Activated CD4-positive, alpha-beta memory T cell treated with anti-CD3 and anti-CD28 coated beads for 36 hours (primary cell): ENCODE results near the gene COPB2. TPM values are rescaled to one million over a fixed set of nuclear protein-coding genes. Genes with fewer than 3 reads are reported as not detected.

ENCODE experiments used
- CTCF ChIA-PET: fragments of 350-600 bp; sonication (Branson Sonifier 250); formaldehyde crosslinking; loops from one replicate; lab custom pipeline; 2021; ENCODE audit warnings: antibody characterized with exemption, inconsistent platforms; lab: Charles Lee
- POLR2A ChIA-PET: fragments of 350-600 bp; sonication (Branson Sonifier 250); formaldehyde crosslinking; loops from one replicate; lab custom pipeline; 2021; ENCODE audit warnings: antibody characterized with exemption; lab: Charles Lee
- DNase-seq: peaks from one replicate; pipeline ENCODE4 v3.0.0-alpha.2; 2020
- H3K27ac Mint-ChIP-seq: one replicate; pipeline ENCODE4 v1.8.0; 2021; ENCODE audit warnings: mixed read lengths
- H3K27me3 Mint-ChIP-seq: one replicate; pipeline ENCODE4 v1.8.0; 2021; ENCODE audit warnings: mixed read lengths
- H3K36me3 Mint-ChIP-seq: one replicate; pipeline ENCODE4 v1.8.0; 2021; ENCODE audit warnings: mixed read lengths
- H3K4me1 Mint-ChIP-seq: one replicate; pipeline ENCODE4 v1.8.0; 2021; ENCODE audit warnings: low read depth, mixed read lengths
- H3K4me3 Mint-ChIP-seq: one replicate; pipeline ENCODE4 v1.8.0; 2021; ENCODE audit warnings: mild to moderate bottlenecking, mixed read lengths
- H3K9me3 Mint-ChIP-seq: one replicate; pipeline ENCODE4 v1.8.0; 2021; ENCODE audit warnings: mixed read lengths
- intact Hi-C: fragments of 100-400 bp; cut with micrococcal nuclease; formaldehyde crosslinking; loops from one replicate; pipeline ENCODE4 v1.15.1; 2023
- total RNA-seq, 2 experiments: library from RNA; stranded (reverse); gene quantifications; one replicate each; pipeline ENCODE4 v1.2.3, GENCODE V29; 2021

Gene COPB2
- total RNA-seq, 2 experiments from 2014 or later: 104 TPM

GRCh38 chr3:139326131-139326530, 63.3 kb downstream of the COPB2 start:
- H3K4me3 Mint-ChIP-seq: no peak overlapping the region
- H3K9me3 Mint-ChIP-seq: no peaks in the 10 kb centered on the region
- ChIA-PET CTCF (interaction anchor here (1.1 to 1.9 kb wide), 3 partner anchors 214 to 390 kb away, joined by 4 to 8 read pairs (median 5); no protein-coding TSS in a partner anchor), POLR2A (no interaction called here)
- no peaks in the 10 kb centered on the region for H3K36me3 Mint-ChIP-seq
- peaks cover 10% of the 10 kb centered on the region for H3K27me3 Mint-ChIP-seq
- H3K4me1 Mint-ChIP-seq: peaks cover 3% of the 10 kb centered on the region
- H3K27ac Mint-ChIP-seq: no peak overlapping the region
- intact Hi-C loops: loop anchor here (10.0 kb wide), 1 partner anchor 731 kb away; the partner anchor contains the start of gene CEP70
- no peak for DNase-seq

- CTCF ChIA-PET: interaction anchor here (1.1 to 1.9 kb wide), 2 partner anchors 214 to 389 kb away, joined by 3 to 8 read pairs; no protein-coding TSS in a partner anchor
- no peak overlapping the region for H3K4me3 Mint-ChIP-seq
- DNase-seq: no peak
- POLR2A ChIA-PET: no interaction called here
- H3K27me3 Mint-ChIP-seq: peaks cover 9% of the 10 kb centered on the region
- H3K36me3 Mint-ChIP-seq: no peaks in the 10 kb centered on the region
- H3K27ac Mint-ChIP-seq: no peak overlapping the region
- intact Hi-C loops: loop anchor here (10.0 kb wide), 1 partner anchor 731 kb away; the partner anchor contains the start of gene CEP70
- H3K9me3 Mint-ChIP-seq: no peaks in the 10 kb centered on the region
- peaks cover 3% of the 10 kb centered on the region for H3K4me1 Mint-ChIP-seq
Measured at GRCh38 chr3:139325551-139325950, 63.9 kb downstream of the COPB2 start.

- ChIA-PET POLR2A (no interaction called here), CTCF (interaction anchor here (1.9 kb wide), 1 partner anchor 212 kb away, joined by 8 read pairs; no protein-coding TSS in a partner anchor)
- Mint-ChIP-seq H3K36me3 (no peaks in the 10 kb centered on the region), H3K4me1 (peaks cover 1% of the 10 kb centered on the region), H3K27me3 (peaks cover 1% of the 10 kb centered on the region), H3K4me3 (no peak overlapping the region), H3K9me3 (no peaks in the 10 kb centered on the region), H3K27ac (no peak overlapping the region)
- intact Hi-C loops: loop anchor here (10.0 kb wide), 1 partner anchor 730 kb away; the partner anchor contains the start of gene CEP70
- DNase-seq: no peak
Measured at GRCh38 chr3:139324456-139324855, 65.0 kb downstream of the COPB2 start.

- Mint-ChIP-seq H3K27ac (no peak overlapping the region), H3K9me3 (no peaks in the 10 kb centered on the region), H3K4me3 (no peak overlapping the region), H3K27me3 (no peaks in the 10 kb centered on the region), H3K4me1 (no peaks in the 10 kb centered on the region), H3K36me3 (no peaks in the 10 kb centered on the region)
- POLR2A ChIA-PET: no interaction called here
- CTCF ChIA-PET: interaction anchor here (1.1 kb wide), 1 partner anchor 211 kb away, joined by 4 read pairs; no protein-coding TSS in a partner anchor
- intact Hi-C loops: loop anchor here (10.0 kb wide), 1 partner anchor 728 kb away; the partner anchor contains the start of gene CEP70
- no peak for DNase-seq
Measured at GRCh38 chr3:139323146-139323545, 66.3 kb downstream of the COPB2 start.

- Mint-ChIP-seq H3K27ac (no peak overlapping the region), H3K4me1 (no peaks in the 10 kb centered on the region), H3K4me3 (no peak overlapping the region), H3K27me3 (no peaks in the 10 kb centered on the region), H3K9me3 (no peaks in the 10 kb centered on the region), H3K36me3 (no peaks in the 10 kb centered on the region)
- DNase-seq: no peak
- intact Hi-C loops: loop anchor here (10.0 kb wide), 1 partner anchor 728 kb away; the partner anchor contains the start of gene CEP70
- CTCF ChIA-PET: interaction anchor here (1.1 kb wide), 1 partner anchor 210 kb away, joined by 4 read pairs; no protein-coding TSS in a partner anchor
- POLR2A ChIA-PET: no interaction called here
Measured at GRCh38 chr3:139322346-139322745, 67.1 kb downstream of the COPB2 start.

- Mint-ChIP-seq H3K36me3 (no peaks in the 10 kb centered on the region), H3K27me3 (peaks cover under 1% of the 10 kb centered on the region), H3K9me3 (no peaks in the 10 kb centered on the region), H3K4me3 (no peak overlapping the region), H3K27ac (no peak overlapping the region), H3K4me1 (no peaks in the 10 kb centered on the region)
- ChIA-PET CTCF (interaction anchor here (1.4 kb wide), 1 partner anchor 8 kb away, joined by 4 read pairs; no protein-coding TSS in a partner anchor), POLR2A (no interaction called here)
- no peak for DNase-seq
- intact Hi-C loops: loop anchor here (10.0 kb wide), 1 partner anchor 726 kb away; the partner anchor contains the start of gene CEP70
Measured at GRCh38 chr3:139320551-139321309, 68.7 kb downstream of the COPB2 start.

GRCh38 chr3:139319428-139320402, 69.7 kb downstream of the COPB2 start:
- CTCF ChIA-PET: interaction anchor here (1.3 to 1.6 kb wide), 4 partner anchors 9 to 384 kb away, joined by 4 read pairs; no protein-coding TSS in a partner anchor
- no peak overlapping the region for H3K27ac Mint-ChIP-seq
- POLR2A ChIA-PET: no interaction called here
- peak; percentile 15 for DNase-seq
- H3K4me3 Mint-ChIP-seq: no peak overlapping the region
- no peaks in the 10 kb centered on the region for H3K9me3 Mint-ChIP-seq
- intact Hi-C loops: loop anchor here (10.0 kb wide), 1 partner anchor 725 kb away; the partner anchor contains the start of gene CEP70
- H3K36me3 Mint-ChIP-seq: no peaks in the 10 kb centered on the region
- H3K27me3 Mint-ChIP-seq: peaks cover 4% of the 10 kb centered on the region
- H3K4me1 Mint-ChIP-seq: no peaks in the 10 kb centered on the region

GRCh38 chr3:139318826-139319225, 70.6 kb downstream of the COPB2 start:
- Mint-ChIP-seq H3K27me3 (peaks cover 6% of the 10 kb centered on the region), H3K4me1 (no peaks in the 10 kb centered on the region), H3K27ac (no peak overlapping the region), H3K9me3 (no peaks in the 10 kb centered on the region), H3K36me3 (no peaks in the 10 kb centered on the region), H3K4me3 (no peak overlapping the region)
- intact Hi-C loops: no loop called here
- no peak for DNase-seq
- ChIA-PET POLR2A (no interaction called here), CTCF (interaction anchor here (0.9 to 1.6 kb wide), 5 partner anchors 10 to 383 kb away, joined by 3 to 4 read pairs (median 4); no protein-coding TSS in a partner anchor)

GRCh38 chr3:139318431-139318816, 71.0 kb downstream of the COPB2 start:
- Mint-ChIP-seq H3K4me3 (no peak overlapping the region), H3K9me3 (no peaks in the 10 kb centered on the region), H3K4me1 (no peaks in the 10 kb centered on the region), H3K27me3 (peaks cover 6% of the 10 kb centered on the region), H3K27ac (no peak overlapping the region), H3K36me3 (no peaks in the 10 kb centered on the region)
- DNase-seq: no peak
- POLR2A ChIA-PET: no interaction called here
- intact Hi-C loops: no loop called here
- CTCF ChIA-PET: interaction anchor here (0.9 to 1.6 kb wide), 4 partner anchors 11 to 382 kb away, joined by 3 to 4 read pairs (median 4); no protein-coding TSS in a partner anchor

- Mint-ChIP-seq H3K4me1 (no peaks in the 10 kb centered on the region), H3K4me3 (no peak overlapping the region), H3K27ac (no peak overlapping the region), H3K36me3 (no peaks in the 10 kb centered on the region), H3K9me3 (no peaks in the 10 kb centered on the region), H3K27me3 (peaks cover 6% of the 10 kb centered on the region)
- CTCF ChIA-PET: interaction anchor here (0.9 to 1.6 kb wide), 4 partner anchors 11 to 382 kb away, joined by 3 to 4 read pairs (median 4); no protein-coding TSS in a partner anchor
- DNase-seq: no peak
- intact Hi-C loops: no loop called here
- POLR2A ChIA-PET: no interaction called here
Measured at GRCh38 chr3:139317660-139318430, 71.6 kb downstream of the COPB2 start.

- POLR2A ChIA-PET: no interaction called here
Measured at GRCh38 chr3:139317215-139317614, 72.2 kb downstream of the COPB2 start.

More at GRCh38 chr3:139317215-139317614, 72.2 kb downstream of the COPB2 start:
- intact Hi-C loops: no loop called here
- CTCF ChIA-PET: interaction anchor here (1.1 kb wide), 1 partner anchor 381 kb away, joined by 3 read pairs; no protein-coding TSS in a partner anchor
- Mint-ChIP-seq H3K27me3 (peaks cover 6% of the 10 kb centered on the region), H3K36me3 (no peaks in the 10 kb centered on the region), H3K27ac (no peak overlapping the region), H3K9me3 (no peaks in the 10 kb centered on the region), H3K4me3 (no peak overlapping the region), H3K4me1 (no peaks in the 10 kb centered on the region)
- no peak for DNase-seq
